ENCODE data around the gene CELF4.
A peak's percentile ranks its signal among the peaks of the same experiment; 100 is the strongest.

Gene CELF4

DNA sequence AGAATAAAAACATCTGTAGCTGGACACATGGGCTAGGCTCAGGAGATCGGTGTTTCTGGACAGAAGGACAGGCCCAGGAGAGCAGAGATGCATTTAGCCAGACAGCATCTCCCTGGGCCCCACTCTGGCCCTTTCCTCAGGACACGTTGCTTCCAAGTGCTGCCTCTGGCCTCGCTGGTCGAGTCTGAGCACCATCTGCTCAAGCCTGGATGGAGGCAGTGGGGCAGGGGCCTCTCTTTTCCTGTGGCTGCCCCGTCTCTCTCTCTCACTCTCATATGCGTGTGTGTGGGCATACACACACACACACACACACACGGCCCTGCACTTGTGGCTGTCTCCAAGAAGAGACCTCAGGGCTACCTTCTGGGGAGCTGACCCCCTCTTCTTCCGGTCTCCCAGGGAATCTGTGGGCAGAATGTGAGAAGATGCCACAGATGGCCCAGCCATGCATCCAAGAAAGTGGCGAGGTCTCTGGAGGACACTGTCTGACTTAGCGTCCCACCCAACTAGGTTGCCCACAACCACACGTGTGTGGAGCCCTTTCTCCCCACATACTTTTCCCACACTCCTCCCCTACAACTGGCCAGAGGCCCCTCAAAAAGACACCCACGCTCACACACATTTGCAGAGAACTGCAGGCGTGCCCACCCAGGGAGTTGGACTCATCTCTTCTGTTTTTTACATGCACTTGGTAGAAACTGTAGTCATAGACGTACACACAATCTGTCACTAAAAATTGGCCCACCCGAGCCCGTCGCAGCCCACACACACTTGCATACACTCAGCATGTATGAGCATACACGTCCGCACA, 19.9 kb downstream of the CELF4 start:
- no peak for DNase-seq

DNA sequence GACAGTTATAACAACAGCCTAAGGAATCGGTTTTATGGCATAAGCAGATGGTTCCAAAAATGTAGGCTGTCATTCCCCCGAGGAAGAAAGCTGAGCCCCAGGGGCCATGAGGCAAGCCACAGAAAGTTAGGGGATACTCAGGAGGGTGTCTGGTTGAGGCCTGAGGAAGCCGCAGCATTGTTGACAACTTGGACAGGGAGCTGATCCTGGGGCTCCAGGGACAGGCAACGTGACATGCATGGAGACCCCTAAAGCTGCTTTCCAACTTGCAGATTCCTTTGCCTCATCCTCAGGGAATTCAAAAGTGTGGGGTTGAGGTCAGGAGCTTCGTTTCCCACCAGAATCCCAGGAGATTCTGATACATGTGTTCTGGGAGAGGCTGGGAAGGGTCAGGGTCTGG, 20.9 kb downstream of the CELF4 start:
- DNase-seq: no peak

DNA sequence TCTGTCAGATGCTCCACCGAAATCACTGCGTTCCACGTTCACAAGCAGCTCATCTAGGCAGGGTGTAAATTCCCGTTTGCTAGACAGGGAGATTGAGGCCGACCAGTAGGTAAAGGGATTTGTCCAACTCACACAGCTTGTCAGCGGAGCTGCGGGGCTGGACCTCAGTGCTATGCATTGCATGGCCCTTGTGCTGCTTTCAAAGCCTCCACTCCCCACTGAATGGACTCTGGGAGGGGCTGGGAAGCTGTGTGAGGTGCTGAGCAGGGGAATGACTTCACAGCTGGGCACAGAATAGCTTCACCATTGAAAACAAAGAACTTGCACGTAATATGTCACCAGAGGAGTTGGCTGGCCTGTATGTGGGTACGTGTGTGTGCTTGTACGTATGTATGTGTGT, 21.4 kb downstream of the CELF4 start:
- DNase-seq: no peak

DNA sequence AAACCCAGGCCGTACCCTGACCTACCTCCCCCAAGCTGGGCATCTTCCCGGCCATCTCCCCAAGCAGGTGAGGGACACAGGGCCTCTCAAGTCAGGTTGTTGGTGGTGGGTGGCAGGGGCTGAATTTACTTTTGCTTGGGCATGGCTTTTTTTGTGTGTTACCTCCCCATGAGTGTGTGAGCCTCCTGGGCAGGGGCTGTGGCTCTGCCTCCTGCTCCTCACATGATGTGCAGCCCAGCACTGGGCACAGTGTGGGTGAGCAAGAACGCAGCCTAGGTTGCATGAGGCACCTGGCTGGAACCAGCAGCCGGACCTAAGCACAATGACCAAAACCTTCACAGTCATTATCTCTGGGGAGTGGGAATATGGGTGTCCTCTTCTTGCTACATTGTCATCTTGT, 22.3 kb downstream of the CELF4 start:
- no peak for DNase-seq

DNA sequence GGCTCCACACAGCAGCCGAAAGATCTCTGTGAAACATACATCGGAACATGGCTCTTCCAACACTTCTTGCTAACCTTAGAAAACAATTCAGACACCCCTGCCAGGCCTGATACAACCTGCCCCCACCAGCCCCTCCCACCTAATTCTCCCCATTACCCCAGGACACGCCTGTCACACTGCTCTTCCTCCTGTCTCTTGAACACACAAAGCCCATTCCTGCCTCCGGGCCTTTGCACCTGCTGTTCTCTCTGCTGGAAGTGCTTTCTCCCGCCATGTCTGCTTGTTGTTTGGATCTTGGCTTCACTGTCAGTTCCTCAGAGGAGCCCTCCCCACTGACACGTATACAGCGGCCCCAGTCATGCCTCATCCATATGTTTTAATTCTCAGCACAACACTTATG, 24.1 kb downstream of the CELF4 start:
- no peak for DNase-seq

DNA sequence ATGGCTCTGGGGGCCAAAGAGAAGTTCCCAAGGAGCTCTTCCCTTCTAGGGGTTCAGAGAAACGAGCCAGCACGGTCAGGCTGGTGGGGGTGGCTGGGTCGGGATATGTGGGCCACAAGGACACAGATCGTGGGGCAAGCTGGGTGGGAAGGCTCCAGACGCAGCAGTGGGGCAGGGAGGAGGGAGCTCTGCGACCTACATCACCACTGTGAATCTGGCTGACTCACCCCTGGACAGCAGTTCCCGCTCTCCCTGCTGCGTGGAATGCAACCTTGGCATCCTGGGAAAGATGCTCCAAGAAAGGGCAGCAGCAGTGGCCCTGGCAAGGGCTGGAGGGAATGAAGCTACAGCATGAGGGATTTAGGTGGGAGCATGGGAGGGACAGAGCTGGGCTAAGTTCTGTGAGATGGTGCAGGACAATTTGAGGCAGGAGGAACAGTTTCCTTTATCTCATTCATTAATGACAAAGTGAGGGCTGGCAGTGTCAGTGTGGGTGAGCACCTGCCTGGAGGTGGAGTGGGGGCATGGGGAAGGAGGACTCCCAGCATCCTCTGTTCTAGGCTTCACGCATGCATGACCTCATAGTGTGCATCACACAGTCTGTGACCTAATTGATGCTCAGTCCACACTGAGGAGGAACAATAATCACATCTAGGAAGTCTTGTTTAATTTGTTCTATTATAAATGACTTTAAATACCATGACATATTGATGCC, 25.0 kb downstream of the CELF4 start:
- no peak for DNase-seq

DNA sequence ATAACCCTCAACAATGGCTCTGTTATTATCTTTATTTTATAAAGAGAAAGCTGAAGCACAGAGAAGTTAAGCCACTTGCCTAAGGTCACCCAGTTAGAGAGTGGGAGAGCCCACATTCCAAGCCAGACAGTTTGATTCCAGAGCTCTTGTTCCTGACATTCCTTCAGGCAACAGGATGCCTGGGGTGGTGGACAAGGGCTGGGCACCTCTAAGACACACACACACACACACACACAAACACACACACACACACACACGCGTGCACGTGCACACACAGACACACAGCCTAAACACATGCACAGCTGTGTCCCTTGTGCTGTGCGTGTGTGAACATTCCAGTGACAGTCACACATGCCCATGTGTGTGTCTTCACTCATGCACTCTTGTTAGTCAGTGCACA, 26.4 kb downstream of the CELF4 start:
- DNase-seq: no peak

DNA sequence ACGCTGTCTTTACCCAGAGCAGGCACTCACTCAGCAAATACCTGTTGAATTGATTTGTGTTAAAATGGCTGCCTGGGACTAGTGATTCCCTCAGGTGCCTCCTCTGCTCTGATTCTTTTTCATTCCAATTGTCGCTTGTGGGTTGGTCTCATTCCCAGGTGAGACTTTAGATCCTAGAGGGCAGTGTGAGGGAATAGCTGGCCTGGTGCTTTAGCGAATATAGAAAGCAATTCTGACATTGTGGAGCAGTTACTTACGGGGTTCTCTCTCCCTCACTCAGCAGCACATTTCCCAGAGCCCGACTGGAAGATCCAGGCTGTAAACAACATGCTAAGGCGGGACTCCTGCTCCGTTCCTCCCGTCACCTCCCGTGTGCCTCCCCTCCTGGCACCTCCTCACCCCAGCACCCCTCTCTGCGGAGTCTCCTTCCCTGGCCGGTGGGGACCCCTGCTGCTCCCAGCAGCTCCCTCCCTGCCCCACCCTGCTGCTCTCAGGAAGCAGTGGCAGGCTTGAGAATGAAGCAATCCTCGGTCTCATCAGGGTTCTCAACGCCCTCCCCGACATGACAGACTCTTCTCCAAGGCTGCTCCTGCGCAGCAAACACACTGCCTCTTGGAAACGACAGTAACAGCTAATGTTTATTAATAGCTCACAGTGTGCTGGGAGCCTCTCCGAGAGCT, 26.9 kb downstream of the CELF4 start:
- DNase-seq: no peak

DNA sequence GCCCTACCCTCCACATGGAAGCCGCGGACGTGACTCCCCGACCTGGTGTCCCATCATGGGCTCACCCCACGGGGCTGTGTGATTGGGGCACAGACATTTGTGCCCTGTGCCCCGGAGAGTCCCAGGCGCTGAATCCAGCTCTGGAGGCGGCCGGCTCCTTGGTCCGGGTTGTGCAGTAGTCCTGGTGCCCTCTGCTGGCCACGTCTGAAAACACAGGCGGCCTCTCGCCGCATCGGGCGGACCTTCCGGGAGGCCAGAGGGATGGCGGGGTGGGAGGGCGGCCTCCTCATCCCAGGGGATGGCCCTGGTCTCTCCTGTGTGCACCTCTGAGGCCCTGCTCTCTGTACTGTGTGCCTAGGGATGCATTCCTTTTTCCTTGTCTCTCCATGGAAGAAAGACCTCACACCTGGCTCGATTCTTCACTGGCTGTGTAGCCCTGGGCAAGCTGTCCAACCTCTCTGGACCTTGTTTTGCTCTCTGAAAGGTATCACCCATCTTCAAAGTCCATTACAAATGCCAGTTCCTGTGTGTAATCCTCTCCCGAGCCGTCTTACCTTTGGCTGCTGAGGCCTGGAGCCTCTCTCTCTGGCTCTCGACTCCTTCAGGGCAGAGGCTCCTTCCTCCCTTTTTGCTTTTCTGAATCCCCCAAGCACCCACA, 27.6 kb downstream of the CELF4 start:
- DNase-seq: peak; percentile 85

DNA sequence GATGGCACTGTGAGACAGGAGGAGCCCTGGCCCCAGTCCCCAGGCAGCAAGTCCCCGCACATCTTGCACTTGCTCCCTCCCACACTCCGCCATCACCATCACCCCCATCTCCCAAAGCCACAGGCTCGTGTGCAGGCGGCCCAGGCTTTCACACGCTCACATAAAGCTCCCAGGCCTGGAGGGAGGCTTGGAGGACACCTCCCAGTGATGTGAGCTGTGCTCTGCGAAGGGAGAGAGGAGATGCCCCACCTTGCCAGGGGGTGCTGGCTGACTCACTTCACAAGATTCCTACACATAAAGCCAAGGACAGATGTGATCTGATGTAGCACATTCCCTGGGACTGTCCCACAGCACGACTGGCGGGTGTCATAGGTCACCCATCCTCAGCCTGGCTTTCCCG, 28.9 kb downstream of the CELF4 start:
- DNase-seq: no peak

DNA sequence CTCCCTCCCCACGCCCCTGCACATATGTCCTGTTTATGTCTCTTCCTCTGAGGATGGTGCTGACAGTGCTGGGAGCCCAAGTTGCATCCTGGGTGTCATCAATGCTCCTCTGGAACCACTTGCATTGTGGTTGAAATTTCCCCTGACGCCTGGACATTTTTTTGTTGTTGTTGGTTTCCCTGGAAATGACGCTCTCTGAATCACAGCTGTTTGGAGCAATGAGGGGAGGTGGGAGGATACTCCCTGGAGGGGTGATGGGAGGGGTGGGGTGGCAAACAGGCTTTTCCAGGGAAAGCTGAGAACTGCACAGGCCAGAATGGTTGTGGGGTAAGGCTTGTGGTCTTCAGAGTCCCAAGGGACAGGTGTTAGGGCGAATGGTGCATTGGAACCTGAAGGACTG, 29.6 kb downstream of the CELF4 start:
- DNase-seq: no peak

DNA sequence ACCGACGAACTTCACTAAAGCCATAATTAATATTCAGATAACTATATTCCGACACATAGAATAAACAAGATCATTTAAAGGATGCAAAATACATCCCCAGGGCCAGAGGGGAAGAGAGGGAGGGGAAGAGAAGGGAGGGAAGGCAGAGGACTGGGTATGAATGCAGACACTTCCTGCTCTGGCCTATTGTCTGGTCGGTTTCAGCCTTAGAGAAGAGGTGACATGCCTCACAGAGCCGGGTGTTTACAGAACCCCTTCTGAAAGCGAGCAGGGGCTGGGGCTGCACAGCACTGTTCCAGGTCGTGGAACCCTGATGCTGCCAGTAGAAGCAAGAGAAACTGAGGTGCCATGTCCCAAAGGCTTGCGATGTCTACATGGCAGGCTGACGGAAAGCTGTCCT, 31.0 kb downstream of the CELF4 start:
- DNase-seq: no peak

DNA sequence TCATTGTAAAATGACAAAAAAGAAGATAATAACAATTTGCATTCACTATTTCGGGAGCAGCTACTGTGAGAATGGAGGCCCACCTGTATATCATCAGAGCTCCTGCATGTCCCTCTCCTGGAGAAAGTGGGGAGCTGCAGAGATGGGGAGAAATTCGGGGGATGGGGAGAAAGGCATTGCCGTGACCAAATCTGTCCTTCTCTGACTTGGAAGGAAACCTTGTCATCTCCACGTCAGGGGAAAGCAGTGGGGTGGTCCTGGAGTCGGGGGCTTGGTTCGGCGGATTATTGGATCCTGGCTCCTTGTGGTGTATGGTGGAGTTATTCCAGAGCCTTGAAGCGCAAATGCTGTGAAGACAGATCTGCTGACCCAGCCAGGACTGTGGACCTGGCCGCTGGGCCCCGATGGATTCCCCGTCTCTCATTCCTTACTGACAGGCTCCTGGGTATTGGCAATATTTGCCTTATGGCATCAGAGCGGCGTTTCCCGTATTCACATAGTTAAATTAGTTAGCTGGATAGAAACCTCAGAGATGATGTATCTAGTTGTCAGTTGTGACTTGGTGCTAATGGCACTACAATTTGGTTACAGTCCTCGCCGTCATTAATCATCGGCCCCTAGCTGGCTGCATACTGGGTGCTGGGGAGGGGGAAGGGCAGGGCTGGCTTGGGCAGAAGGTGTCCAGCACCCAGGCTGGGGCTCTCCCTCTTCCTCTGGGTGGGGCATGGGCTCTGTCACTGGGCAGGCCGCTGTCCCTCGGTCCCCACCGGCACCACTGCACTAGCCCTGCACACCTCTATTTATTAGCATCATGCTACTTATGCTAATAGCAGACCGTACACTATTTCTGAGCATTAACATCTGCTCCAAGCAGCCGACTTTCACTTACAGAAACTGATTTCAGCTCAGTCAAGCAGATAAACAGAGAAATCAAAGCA, 31.7 kb downstream of the CELF4 start:
- no peak for DNase-seq

DNA sequence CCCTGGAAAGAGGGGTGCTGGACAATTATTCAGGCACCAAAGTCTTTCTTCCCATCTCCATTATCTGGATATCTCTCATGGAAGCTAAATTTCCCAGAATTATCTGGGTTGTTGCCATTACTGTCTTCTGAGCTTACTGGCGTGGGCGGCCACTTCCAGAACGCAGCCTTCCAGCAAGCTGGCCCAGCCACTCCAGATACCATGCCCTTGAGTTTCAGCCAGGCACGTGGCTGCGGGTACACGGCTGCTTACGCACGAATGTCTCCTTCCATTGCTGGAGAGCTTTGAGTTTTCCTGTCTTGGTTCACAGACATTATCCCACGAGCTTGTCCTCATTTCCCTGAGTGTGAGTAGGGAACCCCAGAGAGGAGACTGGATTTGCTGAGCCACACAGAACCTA, 32.7 kb downstream of the CELF4 start:
- no peak for DNase-seq

DNA sequence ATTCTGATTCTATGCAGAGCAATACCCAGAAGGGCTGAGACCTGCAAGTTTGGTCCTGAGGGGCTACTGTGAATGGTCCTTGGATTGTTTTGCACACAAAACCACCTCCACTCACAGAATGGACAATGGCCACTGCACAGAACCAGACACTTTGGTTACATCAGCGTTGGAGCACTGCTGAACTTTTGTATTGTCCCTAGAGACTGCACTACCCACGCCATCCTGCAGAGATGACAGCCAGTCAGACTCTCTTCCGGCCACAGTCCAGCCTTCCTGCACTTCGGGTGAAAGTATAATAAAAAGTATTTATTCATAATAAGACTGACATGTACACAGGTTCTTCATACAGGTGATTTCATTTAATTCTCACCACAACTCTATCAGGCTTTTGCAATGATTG, 35.7 kb downstream of the CELF4 start:
- DNase-seq: no peak

DNA sequence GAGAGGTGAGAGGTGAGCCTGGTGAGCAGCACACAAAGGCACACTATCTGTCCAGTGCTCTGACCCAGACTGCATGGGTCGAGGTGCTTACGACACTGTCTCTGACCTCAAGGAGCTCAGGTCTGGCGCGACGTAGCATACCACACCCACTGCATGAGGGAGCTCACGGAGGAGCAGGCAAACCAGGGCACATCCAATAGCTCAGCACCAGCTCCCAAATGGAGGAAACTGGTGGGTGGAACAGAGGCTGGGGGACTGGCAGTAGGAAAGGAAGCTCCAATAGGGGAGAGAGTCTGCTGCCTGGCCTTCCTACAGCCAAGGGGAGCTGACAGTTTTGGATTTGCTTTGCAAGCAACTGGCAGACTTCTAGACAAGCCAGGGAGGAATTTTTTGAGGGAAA, 36.3 kb downstream of the CELF4 start:
- DNase-seq: no peak

DNA sequence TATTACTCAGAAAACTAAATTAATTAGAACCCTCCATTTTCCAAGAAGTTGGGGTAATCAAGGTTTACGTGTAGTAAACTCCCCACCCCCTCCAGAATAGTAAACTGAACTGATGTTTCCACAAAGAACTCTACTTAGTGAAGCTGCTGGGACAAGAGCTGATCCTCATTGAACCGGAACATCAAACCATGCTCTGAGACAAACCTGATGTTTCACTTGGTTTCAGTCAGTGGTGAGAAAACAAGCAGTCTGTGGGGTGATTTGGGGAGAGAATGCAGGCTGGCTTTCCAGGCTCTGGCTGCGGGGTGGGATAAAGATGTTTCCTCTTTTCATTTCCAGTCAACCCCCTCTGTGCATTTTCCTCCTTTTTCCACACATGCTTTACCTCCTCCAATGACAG, 38.2 kb downstream of the CELF4 start:
- DNase-seq: no peak

DNA sequence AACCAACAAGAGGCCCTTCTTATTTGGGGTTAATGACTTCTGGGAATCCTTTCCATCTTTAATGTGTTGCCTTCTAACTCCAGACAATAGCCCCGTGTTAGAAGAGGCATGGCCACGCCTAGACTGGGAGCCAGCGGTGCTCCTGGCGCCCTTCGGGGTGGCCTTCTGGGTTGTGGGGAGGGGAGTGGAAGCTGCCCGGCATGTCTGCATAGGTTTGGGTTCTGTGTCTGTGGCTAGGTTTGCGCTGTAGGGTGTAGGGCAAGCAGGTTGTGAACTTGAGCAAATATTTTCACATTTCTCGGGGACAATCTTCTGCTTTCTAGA, 40.4 kb downstream of the CELF4 start:
- DNase-seq: no peak

DNA sequence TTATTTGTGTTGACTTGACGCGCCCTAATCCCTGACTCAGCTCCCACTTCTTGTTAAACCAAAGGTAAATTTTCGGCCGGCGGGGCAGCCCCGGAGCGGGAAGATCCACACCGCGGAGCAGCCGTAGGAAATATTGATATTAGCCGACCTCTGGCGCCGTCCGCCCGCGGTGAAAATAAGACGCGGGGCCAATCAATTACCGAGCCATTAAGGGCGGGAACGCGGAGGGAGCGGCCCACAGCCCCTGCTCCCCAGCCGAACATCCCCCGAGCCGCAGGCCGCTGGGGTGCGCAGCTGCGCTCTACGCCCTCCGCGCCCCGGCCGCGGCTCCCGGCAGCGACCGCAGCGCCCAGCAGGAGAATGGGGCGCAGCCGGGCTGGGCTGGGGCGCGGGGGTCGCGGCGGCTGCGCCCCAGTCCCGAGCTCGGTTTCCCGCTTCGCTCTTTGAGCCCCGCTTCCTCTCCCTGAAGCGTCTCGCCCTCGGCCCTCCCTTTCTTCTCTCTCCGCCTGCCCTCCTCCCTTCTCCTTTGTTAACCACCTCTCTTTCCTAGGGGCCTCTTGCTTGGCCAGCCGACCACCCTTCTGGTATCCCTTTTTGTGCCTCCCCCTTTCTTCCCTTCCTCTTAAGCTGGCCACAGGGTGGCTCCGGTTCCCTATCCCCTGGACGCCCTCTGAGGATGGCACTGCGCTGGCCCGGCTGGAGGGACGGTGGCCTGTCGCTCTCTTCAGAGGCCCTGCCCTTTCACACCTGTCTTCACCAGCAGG, 40.9 kb downstream of the CELF4 start:
- no peak for DNase-seq

DNA sequence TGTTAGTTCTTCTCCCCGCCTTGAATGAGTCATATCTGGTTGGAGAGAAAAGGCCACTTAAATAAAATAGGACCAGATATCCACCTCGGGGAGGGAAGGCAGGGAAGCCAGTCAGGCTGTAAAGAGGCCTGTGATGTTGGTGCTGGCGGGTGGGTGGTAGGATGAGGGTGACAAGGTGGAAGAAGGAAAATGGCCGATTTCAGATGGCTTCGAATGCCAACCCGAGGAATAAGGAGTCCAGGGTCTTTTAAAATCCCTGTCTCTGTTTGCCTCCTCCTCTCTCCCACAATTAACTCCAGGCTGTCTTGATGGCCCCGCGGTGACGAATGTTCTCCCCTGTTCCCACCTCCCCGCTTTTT, 41.5 kb downstream of the CELF4 start:
- DNase-seq: no peak

DNA sequence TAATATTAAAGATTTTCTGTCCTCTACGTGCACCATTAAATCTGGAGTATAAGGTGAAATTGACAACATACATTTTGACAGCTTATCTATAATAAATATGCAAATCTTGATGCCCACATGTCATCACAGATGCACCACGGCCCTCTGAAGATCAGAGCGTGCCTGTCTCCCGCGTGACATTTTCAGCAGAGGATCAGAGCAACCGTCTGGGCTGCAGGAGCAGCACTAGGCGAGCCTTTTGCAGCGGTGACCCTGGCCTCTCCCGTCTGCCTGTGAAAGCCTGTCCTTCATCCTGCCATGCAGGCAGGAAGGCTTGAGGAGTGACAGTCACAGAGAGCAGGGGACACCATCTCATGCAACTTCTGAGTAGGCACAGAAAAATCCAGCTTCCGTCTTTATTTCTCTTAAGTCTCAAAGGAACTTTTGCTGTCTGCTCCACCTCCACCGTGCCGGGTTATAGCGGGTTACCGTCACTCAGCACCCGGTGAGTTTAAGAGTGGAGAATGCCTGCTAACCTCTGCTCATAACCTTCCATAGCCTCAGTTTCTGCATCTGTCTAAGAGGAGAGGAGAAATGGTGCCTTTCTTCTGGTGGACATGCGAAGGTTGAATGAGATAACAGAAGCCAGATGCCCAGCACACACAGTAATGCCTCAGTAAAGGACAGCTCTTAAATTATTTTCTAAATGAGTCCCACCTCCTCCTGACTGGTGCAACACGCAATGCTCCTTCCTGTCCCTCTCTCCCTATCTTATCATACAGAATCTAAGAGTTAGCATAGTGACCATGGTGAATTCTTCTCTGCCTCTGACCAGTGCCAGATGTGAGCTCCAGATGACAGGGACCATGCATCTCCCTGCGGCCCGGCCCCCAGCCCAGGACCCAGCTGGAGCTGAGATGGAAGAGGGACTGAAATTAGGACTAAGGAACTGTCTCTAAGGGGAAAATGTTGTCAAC, 43.8 kb downstream of the CELF4 start:
- DNase-seq: no peak

Measured in right forelimb (tissue), 1 donor.